AG09309 (cell line): ENCODE results near the gene DHX35.
A peak's percentile ranks its signal among the peaks of the same experiment; 100 is the strongest.

ENCODE experiments used
- DNase-seq: peaks from one replicate; pipeline ENCODE4 v3.0.0-alpha.2; 2010; ENCODE audit warnings: low read depth
- H3K4me3 ChIP-seq: 2 replicates; pipeline ENCODE4 v1.5.1; 2011; ENCODE audit warnings: mild to moderate bottlenecking, low read depth, low read length, moderate library complexity; ENCODE audit not compliant: control insufficient read depth
- CTCF ChIP-seq: IDR thresholded peaks from 2 replicates; pipeline ENCODE4 v1.5.1; 2011; ENCODE audit warnings: mild to moderate bottlenecking, low read depth, low read length, inconsistent platforms; ENCODE audit not compliant: insufficient read depth, control insufficient read depth; ENCODE audit errors: missing control alignments

DHX35 gene

GRCh38 chr20:39081255-39081654 is 119.1 kb downstream of the DHX35 start:
- peak; percentile 32 for DNase-seq
- no peak overlapping the region for H3K4me3 ChIP-seq
- peak; percentile 91 for TF ChIP-seq CTCF

GRCh38 chr20:39082622-39083398 is 120.7 kb downstream of the DHX35 start:
- no peak for DNase-seq
- no peak overlapping the region for H3K4me3 ChIP-seq
- no peak for TF ChIP-seq CTCF

GRCh38 chr20:39083761-39084160 is 121.6 kb downstream of the DHX35 start:
- no peak for TF ChIP-seq CTCF
- no peak for DNase-seq
- H3K4me3 ChIP-seq: no peak overlapping the region

GRCh38 chr20:39089029-39089428 is 126.9 kb downstream of the DHX35 start:
- no peak overlapping the region for H3K4me3 ChIP-seq
- no peak for TF ChIP-seq CTCF
- no peak for DNase-seq
